HepG2 (cell line): ENCODE results near the gene NCR3LG1. TPM values are rescaled to one million over a fixed set of nuclear protein-coding genes. Genes with fewer than 3 reads are reported as not detected.

Experiments used
- CBX5 ChIP-seq: sonication (generic); formaldehyde crosslinking; IDR thresholded peaks from 2 replicates; pipeline ENCODE4 v1.4.0; 2020; ENCODE audit warnings: missing genetic modification reagents, borderline replicate concordance
- GATAD2A ChIP-seq: IDR thresholded peaks from 2 replicates; pipeline ENCODE4 v1.6.1; 2016
- HNRNPLL ChIP-seq: fragments of 200-400 bp; formaldehyde crosslinking; IDR thresholded peaks from 2 replicates; pipeline ENCODE4 v1.6.1; 2017; ENCODE audit warnings: mild to moderate bottlenecking, low read depth, low read length; ENCODE audit not compliant: poor library complexity, severe bottlenecking
- MAZ ChIP-seq, 2 experiments: sonication (generic) in 1 of 2; formaldehyde crosslinking in 1 of 2; IDR thresholded peaks; 2 replicates each; pipeline versions ENCODE4 v1.5.0 to v1.6.1; 2012 to 2020; ENCODE audit warnings: low read depth in 2 of 2, mild to moderate bottlenecking in 2 of 2, borderline replicate concordance in 1 of 2, improper control_type of control experiment in 1 of 2, low read length in 1 of 2, missing genetic modification reagents in 1 of 2, moderate library complexity in 1 of 2
- NFYC ChIP-seq: IDR thresholded peaks from 2 replicates; pipeline ENCODE4 v1.6.1; 2016; ENCODE audit warnings: missing genetic modification reagents, missing compliant biosample characterization
- NPAS2 ChIP-seq: sonication (generic); formaldehyde crosslinking; IDR thresholded peaks from 2 replicates; pipeline ENCODE4 v1.8.0; 2022; ENCODE audit warnings: mild to moderate bottlenecking, missing genetic modification reagents, borderline replicate concordance
- PRPF4 ChIP-seq: fragments of 200-400 bp; formaldehyde crosslinking; IDR thresholded peaks from 2 replicates; pipeline ENCODE4 v1.6.1; 2016; ENCODE audit warnings: low read length, low read depth; ENCODE audit not compliant: poor library complexity, severe bottlenecking
- TARDBP ChIP-seq: sonication (generic); formaldehyde crosslinking; IDR thresholded peaks from 2 replicates; pipeline ENCODE4 v1.8.0; 2022; ENCODE audit warnings: mild to moderate bottlenecking, missing genetic modification reagents
- TSC22D2 ChIP-seq: sonication (generic); formaldehyde crosslinking; IDR thresholded peaks from 2 replicates; pipeline ENCODE4 v1.5.1; 2020; ENCODE audit warnings: missing genetic modification reagents, mild to moderate bottlenecking, borderline replicate concordance
- ZMYM4 ChIP-seq: sonication (generic); formaldehyde crosslinking; IDR thresholded peaks from 2 replicates; pipeline ENCODE4 v1.8.1; 2023; ENCODE audit warnings: mild to moderate bottlenecking, missing genetic modification reagents
- ZNF350 ChIP-seq: sonication (generic); formaldehyde crosslinking; IDR thresholded peaks from 2 replicates; pipeline ENCODE4 v1.4.0; 2020; ENCODE audit warnings: mild to moderate bottlenecking, low read depth, missing genetic modification reagents, borderline replicate concordance
- ZNF605 ChIP-seq: sonication (generic); formaldehyde crosslinking; IDR thresholded peaks from 2 replicates; pipeline ENCODE4 v1.8.0; 2022; ENCODE audit warnings: mild to moderate bottlenecking, missing genetic modification reagents
- ZNF652 ChIP-seq: IDR thresholded peaks from 2 replicates; pipeline ENCODE4 v1.6.1; 2016; ENCODE audit warnings: low read depth, borderline replicate concordance
- polyA plus RNA-seq, 8 experiments: library from polyadenylated mRNA; depleted of rRNA in 3 of 8; stranded (reverse) in 7 of 8; unstranded in 1 of 8; fragments of >200 nt; fragmentation: Illumina TruSeq in 4 of 8; extraction: Trizol in 4 of 8; gene quantifications; 2 replicates each; pipeline versions ENCODE4 v1.2.1 to v1.2.3, GENCODE V29; 2011 to 2016; ENCODE audit warnings: low read depth in 4 of 8, missing spikeins in 1 of 8, mixed read lengths in 1 of 8; ENCODE audit not compliant: insufficient read depth in 1 of 8
- total RNA-seq, 5 experiments: library from RNA; depleted of rRNA; stranded (reverse); fragments of >200 nt; fragmentation: Illumina TruSeq; extraction: Trizol; gene quantifications; 2 replicates each; pipeline ENCODE4 v1.2.3, GENCODE V29; 2016; ENCODE audit warnings: low read depth in 1 of 5
- TF ChIP-seq, protein P1 (sequence below): sonication (generic); formaldehyde crosslinking; IDR thresholded peaks from 2 replicates; pipeline ENCODE4 v1.4.0; 2020; ENCODE audit warnings: mild to moderate bottlenecking, missing genetic modification reagents, borderline replicate concordance
- TF ChIP-seq, protein P2 (sequence below), 2 experiments: sonication (generic) in 1 of 2; formaldehyde crosslinking in 1 of 2; IDR thresholded peaks; 2 replicates each; pipeline versions ENCODE4 v1.4.0 to v1.6.1; 2018 to 2020; ENCODE audit warnings: missing genetic modification reagents in 2 of 2, borderline replicate concordance in 1 of 2, low read depth in 1 of 2, mild to moderate bottlenecking in 1 of 2, missing biosample characterization in 1 of 2
- TF ChIP-seq, protein P3 (sequence below): sonication (generic); formaldehyde crosslinking; IDR thresholded peaks from 2 replicates; pipeline ENCODE4 v1.8.1; 2023; ENCODE audit warnings: missing genetic modification reagents, mild to moderate bottlenecking, borderline replicate concordance
- TF ChIP-seq, protein P4 (sequence below): sonication (generic); formaldehyde crosslinking; IDR thresholded peaks from 2 replicates; pipeline ENCODE4 v1.4.0; 2020; ENCODE audit warnings: missing genetic modification reagents, mild to moderate bottlenecking, borderline replicate concordance

NCR3LG1 gene
- total and polyA plus RNA-seq, 2 of the 13 experiments (the other 11 are each of a cell fraction or from before 2014, with no cell fraction given) = 16.1 to 25.1 TPM

DNA sequence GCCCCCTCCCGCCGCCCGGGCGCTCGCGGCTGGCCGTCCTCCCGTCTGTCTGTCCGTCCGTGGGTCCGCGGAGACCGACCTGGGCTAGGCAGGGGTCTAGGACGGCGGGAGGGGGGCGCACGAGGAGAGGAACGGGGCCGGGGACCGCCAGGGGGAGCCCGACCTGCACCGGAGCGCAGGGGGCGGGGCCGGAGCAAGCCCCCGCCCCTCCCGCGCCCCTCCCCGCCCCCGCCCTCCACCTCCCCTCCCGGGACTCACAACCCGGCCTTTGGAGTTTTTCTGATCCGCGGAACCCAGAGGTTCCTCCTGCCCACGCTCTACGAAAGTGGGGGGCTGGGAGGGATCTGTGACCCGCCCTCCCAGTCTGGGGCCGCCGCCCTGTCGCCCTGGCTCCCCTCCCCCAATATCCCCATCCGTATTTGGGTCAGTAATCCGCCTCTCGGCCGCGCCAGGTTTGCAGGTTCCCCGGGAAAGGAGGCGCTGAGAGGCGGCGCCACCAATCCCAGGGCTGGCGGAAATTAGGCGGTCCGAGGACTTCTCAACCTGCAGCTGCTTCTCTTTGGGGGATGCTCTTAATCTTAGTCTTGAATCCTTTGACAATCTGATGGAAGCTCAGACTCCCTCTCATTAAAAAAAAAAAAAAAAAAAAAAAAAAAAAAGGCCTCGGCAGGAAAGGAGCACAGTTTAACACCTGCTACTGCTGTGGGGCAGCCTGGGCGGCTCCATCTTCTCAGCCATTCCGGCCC is 37.8 kb downstream of the NCR3LG1 start (continued):
- TF ChIP-seq, protein P1, sequence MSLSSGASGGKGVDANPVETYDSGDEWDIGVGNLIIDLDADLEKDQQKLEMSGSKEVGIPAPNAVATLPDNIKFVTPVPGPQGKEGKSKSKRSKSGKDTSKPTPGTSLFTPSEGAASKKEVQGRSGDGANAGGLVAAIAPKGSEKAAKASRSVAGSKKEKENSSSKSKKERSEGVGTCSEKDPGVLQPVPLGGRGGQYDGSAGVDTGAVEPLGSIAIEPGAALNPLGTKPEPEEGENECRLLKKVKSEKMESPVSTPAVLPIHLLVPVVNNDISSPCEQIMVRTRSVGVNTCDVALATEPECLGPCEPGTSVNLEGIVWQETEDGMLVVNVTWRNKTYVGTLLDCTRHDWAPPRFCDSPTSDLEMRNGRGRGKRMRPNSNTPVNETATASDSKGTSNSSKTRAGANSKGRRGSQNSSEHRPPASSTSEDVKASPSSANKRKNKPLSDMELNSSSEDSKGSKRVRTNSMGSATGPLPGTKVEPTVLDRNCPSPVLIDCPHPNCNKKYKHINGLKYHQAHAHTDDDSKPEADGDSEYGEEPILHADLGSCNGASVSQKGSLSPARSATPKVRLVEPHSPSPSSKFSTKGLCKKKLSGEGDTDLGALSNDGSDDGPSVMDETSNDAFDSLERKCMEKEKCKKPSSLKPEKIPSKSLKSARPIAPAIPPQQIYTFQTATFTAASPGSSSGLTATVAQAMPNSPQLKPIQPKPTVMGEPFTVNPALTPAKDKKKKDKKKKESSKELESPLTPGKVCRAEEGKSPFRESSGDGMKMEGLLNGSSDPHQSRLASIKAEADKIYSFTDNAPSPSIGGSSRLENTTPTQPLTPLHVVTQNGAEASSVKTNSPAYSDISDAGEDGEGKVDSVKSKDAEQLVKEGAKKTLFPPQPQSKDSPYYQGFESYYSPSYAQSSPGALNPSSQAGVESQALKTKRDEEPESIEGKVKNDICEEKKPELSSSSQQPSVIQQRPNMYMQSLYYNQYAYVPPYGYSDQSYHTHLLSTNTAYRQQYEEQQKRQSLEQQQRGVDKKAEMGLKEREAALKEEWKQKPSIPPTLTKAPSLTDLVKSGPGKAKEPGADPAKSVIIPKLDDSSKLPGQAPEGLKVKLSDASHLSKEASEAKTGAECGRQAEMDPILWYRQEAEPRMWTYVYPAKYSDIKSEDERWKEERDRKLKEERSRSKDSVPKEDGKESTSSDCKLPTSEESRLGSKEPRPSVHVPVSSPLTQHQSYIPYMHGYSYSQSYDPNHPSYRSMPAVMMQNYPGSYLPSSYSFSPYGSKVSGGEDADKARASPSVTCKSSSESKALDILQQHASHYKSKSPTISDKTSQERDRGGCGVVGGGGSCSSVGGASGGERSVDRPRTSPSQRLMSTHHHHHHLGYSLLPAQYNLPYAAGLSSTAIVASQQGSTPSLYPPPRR (CRISPR knock-in tag) = no peak
- TF ChIP-seq NFYC (CRISPR knock-in tag) (peak; percentile 44), MAZ (IDR thresholded peaks at IDR 0.05; ENCODE audit: borderline replicate concordance, low read depth, low read length) (peak; percentile 89), MAZ (CRISPR knock-in tag; IDR thresholded peaks at IDR 0.05; ENCODE audit: low read depth) (peak; percentile 80; the same call in 1 of the 2 replicates), TSC22D2 (no peak), HNRNPLL (peak; percentile 37), TARDBP (peak; percentile 72), CBX5 (CRISPR knock-in tag) (peak; percentile 47; the same call in 1 of the 2 replicates), ZNF605 (peak; percentile 62; the same call in 1 of the 2 replicates), PRPF4 (peak; percentile 75), GATAD2A (CRISPR knock-in tag) (0 out of 2 replicates have a peak, but pooled peaks have one; percentile 36), NPAS2 (no peak), ZNF350 (CRISPR knock-in tag) (peak; percentile 29; the same call in 1 of the 2 replicates), ZMYM4 (peak; percentile 43; the same call in 1 of the 2 replicates), ZNF652 (CRISPR knock-in tag) (no peak)
- TF ChIP-seq, protein P2, sequence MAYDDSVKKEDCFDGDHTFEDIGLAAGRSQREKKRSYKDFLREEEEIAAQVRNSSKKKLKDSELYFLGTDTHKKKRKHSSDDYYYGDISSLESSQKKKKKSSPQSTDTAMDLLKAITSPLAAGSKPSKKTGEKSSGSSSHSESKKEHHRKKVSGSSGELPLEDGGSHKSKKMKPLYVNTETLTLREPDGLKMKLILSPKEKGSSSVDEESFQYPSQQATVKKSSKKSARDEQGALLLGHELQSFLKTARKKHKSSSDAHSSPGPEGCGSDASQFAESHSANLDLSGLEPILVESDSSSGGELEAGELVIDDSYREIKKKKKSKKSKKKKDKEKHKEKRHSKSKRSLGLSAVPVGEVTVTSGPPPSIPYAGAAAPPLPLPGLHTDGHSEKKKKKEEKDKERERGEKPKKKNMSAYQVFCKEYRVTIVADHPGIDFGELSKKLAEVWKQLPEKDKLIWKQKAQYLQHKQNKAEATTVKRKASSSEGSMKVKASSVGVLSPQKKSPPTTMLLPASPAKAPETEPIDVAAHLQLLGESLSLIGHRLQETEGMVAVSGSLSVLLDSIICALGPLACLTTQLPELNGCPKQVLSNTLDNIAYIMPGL (CRISPR knock-in tag; IDR thresholded peaks at IDR 0.05; ENCODE audit: borderline replicate concordance in 1 of 2, low read depth in 1 of 2) = peak in 1 of 2 experiments; percentile 63; a peak in 1 of 4 replicates
- TF ChIP-seq, protein P3, sequence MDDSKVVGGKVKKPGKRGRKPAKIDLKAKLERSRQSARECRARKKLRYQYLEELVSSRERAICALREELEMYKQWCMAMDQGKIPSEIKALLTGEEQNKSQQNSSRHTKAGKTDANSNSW (CRISPR knock-in tag) = no peak
- TF ChIP-seq, protein P4, sequence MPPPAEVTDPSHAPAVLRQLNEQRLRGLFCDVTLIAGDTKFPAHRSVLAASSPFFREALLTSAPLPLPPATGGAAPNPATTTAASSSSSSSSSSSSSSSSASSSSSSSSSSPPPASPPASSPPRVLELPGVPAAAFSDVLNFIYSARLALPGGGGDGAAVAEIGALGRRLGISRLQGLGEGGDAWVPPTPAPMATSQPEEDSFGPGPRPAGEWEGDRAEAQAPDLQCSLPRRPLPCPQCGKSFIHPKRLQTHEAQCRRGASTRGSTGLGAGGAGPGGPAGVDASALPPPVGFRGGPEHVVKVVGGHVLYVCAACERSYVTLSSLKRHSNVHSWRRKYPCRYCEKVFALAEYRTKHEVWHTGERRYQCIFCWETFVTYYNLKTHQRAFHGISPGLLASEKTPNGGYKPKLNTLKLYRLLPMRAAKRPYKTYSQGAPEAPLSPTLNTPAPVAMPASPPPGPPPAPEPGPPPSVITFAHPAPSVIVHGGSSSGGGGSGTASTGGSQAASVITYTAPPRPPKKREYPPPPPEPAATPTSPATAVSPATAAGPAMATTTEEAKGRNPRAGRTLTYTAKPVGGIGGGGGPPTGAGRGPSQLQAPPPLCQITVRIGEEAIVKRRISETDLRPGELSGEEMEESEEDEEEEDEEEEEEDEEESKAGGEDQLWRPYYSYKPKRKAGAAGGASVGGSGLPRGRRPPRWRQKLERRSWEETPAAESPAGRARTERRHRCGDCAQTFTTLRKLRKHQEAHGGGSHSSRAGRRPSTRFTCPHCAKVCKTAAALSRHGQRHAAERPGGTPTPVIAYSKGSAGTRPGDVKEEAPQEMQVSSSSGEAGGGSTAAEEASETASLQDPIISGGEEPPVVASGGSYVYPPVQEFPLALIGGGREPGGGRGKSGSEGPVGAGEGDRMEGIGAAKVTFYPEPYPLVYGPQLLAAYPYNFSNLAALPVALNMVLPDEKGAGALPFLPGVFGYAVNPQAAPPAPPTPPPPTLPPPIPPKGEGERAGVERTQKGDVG (CRISPR knock-in tag) = no peak
